UCSD-AML1 (cell line): Measurements from ENCODE around the gene RAB11FIP3.
A peak's percentile ranks its signal among the peaks of the same experiment; 100 is the strongest.

ENCODE experiments used
- DNase-seq: peaks from one replicate; lab custom pipeline; 2025; ENCODE audit not compliant: unreplicated experiment; lab: John Stamatoyannopoulos, UW

RAB11FIP3 gene

GRCh38 chr16:515175-515938 is 89.9 kb downstream of the RAB11FIP3 start:
- no peak for DNase-seq

- DNase-seq, result no peak
Observed at GRCh38 chr16:515939-516226, 90.4 kb downstream of the RAB11FIP3 start.

GRCh38 chr16:516301-516700 is 90.9 kb downstream of the RAB11FIP3 start:
- no peak for DNase-seq

GRCh38 chr16:518858-519257 is 93.4 kb downstream of the RAB11FIP3 start:
- DNase-seq, result no peak

GRCh38 chr16:519425-519824 is 94.0 kb downstream of the RAB11FIP3 start:
- no peak for DNase-seq

- no peak for DNase-seq
Observed at GRCh38 chr16:519841-520687, 94.6 kb downstream of the RAB11FIP3 start.

GRCh38 chr16:520847-521246 is 95.4 kb downstream of the RAB11FIP3 start:
- DNase-seq, result no peak

GRCh38 chr16:521381-522210 is 96.1 kb downstream of the RAB11FIP3 start:
- DNase-seq, result no peak

- no peak for DNase-seq
Observed at GRCh38 chr16:522320-523096, 97.1 kb downstream of the RAB11FIP3 start.

- no peak for DNase-seq
Observed at GRCh38 chr16:523097-523741, 97.8 kb downstream of the RAB11FIP3 start.

GRCh38 chr16:524274-525040 is 99.0 kb downstream of the RAB11FIP3 start:
- DNase-seq, result no peak

GRCh38 chr16:525123-525519 is 99.7 kb downstream of the RAB11FIP3 start:
- DNase-seq, result no peak

- no peak for DNase-seq
Observed at GRCh38 chr16:525520-526180, 100.2 kb downstream of the RAB11FIP3 start.

GRCh38 chr16:526181-527014 is 100.9 kb downstream of the RAB11FIP3 start:
- DNase-seq, result no peak

- peak; percentile 97 for DNase-seq
Observed at GRCh38 chr16:527015-527903, 101.8 kb downstream of the RAB11FIP3 start, which contains the start of gene CAPN15. TSS of gene CAPN15 (plus strand) at chr16:527712. CDS start at chr16:546839, 19,127 bp downstream.

- peak; percentile 64 for DNase-seq
Observed at GRCh38 chr16:528111-529011, 102.9 kb downstream of the RAB11FIP3 start.
